ENCODE measurements around the gene ADORA2B. TPM values are rescaled to one million over a fixed set of nuclear protein-coding genes. Genes with fewer than 3 reads are reported as not detected.

The ADORA2B gene
- total and polyA plus RNA-seq, 2 of the 8 experiments (the other 6 are each of a cell fraction or from before 2014, with no cell fraction given), result 2.6 to 8.2 TPM

DNA sequence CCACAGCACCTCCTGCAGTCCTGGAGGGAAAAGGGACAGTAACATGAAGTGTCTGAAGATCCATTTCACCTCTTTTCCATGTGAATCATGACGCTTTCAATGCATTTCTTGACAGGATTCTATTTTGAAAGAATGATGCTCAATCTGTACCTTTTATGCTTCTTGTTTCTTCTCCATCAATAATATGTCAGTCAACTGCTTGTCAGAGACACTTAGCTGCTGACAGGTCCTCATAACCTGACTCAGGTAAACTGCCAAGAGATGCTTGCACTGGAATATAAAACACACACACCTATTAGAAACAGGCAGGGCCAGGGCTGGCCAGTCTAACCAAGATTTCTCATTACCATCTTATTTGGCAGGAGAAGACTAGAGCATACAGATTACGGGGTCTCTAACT lies 33.0 kb downstream of the ADORA2B start:
- WGBS, 2 experiments (ENCODE audit: extremely low coverage in 1 of 2, insufficient coverage in 1 of 2, insufficient read length in 1 of 2, insufficient replicate concordance in 2 of 2, low coverage in 1 of 2, low lambda C conversion rate in 2 of 2, missing lambda C conversion rate in 1 of 2), result 93% methylated on average over 2 of the region's 2 CpGs; no CpG with 5 or more reads in 1 of the 2 experiments
- Histone ChIP-seq H3K4me1 (replicated peaks in 1 of 4; ENCODE audit: control insufficient read depth in 3 of 4, insufficient read depth in 4 of 4, low read length in 3 of 4) (no peaks in the 10 kb centered on the region), H2BK12ac (ENCODE audit: low read depth, low read length) (no peak overlapping the region), H3K79me2 (ENCODE audit: control insufficient read depth in 1 of 2, insufficient read depth in 2 of 2, low read length in 2 of 2) (no peaks in the 10 kb centered on the region), H3K36me3 (ENCODE audit: control insufficient read depth in 2 of 4, insufficient read depth in 4 of 4, low read length in 3 of 4) (peaks cover 2 to 40% (median 21%) of the 10 kb centered on the region in 4 experiments; a peak in 7 of 8 replicates), H3K4me3 (ENCODE audit: extremely low read depth in 1 of 4, insufficient read depth in 2 of 4, low read depth in 3 of 4, low read length in 4 of 4) (no peak overlapping the region), H2BK15ac (ENCODE audit: low read length) (no peak overlapping the region), H3K4me2 (ENCODE audit: insufficient read depth in 1 of 2, low read depth in 2 of 2, low read length in 2 of 2) (no peak overlapping the region), H2AK5ac (ENCODE audit: low read depth, low read length) (no peak overlapping the region), H4K8ac (ENCODE audit: extremely low read depth, insufficient read depth, low read length) (no peak overlapping the region), H2BK5ac (ENCODE audit: low read depth, low read length) (no peak overlapping the region), H3K18ac (ENCODE audit: extremely low read depth, low read length) (no peak overlapping the region), H2BK20ac (ENCODE audit: low read length) (no peak overlapping the region), H3K27me3 (replicated peaks in 1 of 4; ENCODE audit: control insufficient read depth in 3 of 4, extremely low read depth in 1 of 4, insufficient read depth in 3 of 4, low read length in 3 of 4) (no peaks in the 10 kb centered on the region), H4K20me1 (replicated peaks in 1 of 2; ENCODE audit: control insufficient read depth in 1 of 2, insufficient read depth in 2 of 2, low read length in 2 of 2) (peaks cover 0 to 3% of the 10 kb centered on the region in 2 experiments), H2AFZ (ENCODE audit: low read length) (no peak overlapping the region), H4K5ac (ENCODE audit: insufficient read length, low read depth, low read length) (no peak overlapping the region), H3K79me1 (ENCODE audit: low read depth, low read length) (no peaks in the 10 kb centered on the region), H3K27ac (ENCODE audit: low read depth, low read length) (no peak overlapping the region), H3K56ac (replicated peaks; ENCODE audit: insufficient read length, low read depth, low read length) (no peak overlapping the region), H3K23ac (ENCODE audit: insufficient read length) (no peak overlapping the region), H3K4ac (replicated peaks; ENCODE audit: insufficient read length, low read depth, low read length) (no peak overlapping the region), H3K14ac (ENCODE audit: insufficient read length) (no peak overlapping the region), H4K91ac (replicated peaks; ENCODE audit: insufficient read length, low read length) (no peak overlapping the region), H3K9ac (replicated peaks in 1 of 4; ENCODE audit: extremely low read depth in 1 of 4, low read depth in 3 of 4, low read length in 3 of 4) (no peak overlapping the region), H3K9me3 (ENCODE audit: insufficient read depth in 2 of 2, low read depth in 1 of 2, low read length in 1 of 2) (peaks cover 4 to 9% of the 10 kb centered on the region in 2 experiments; a peak in 2 of 4 replicates), H3K23me2 (ENCODE audit: low read depth, low read length) (no peaks in the 10 kb centered on the region), H2BK120ac (replicated peaks; ENCODE audit: low read depth, low read length) (no peak overlapping the region)
- no peak for FAIRE-seq
- ChIA-PET POLR2A (ENCODE audit: partially characterized antibody) (interaction anchor here (0.6 to 1.2 kb wide), 2 partner anchors 9 to 132 kb away, joined by 3 read pairs; no protein-coding TSS in a partner anchor), CTCF (ENCODE audit: partially characterized antibody) (no interaction called here)
- no peak for DNase-seq (ENCODE audit: low read depth in 1 of 2, low spot score in 2 of 2)
- no peak for TF ChIP-seq NRF1 (IDR thresholded peaks at IDR 0.05; ENCODE audit: low read depth, low read length)
- TF ChIP-seq MAFK (IDR thresholded peaks at IDR 0.05; ENCODE audit: low read depth, low read length), result no peak
- no peak for TF ChIP-seq TAF7 (optimal IDR thresholded peaks at IDR 0.05; ENCODE audit: borderline replicate concordance, low read depth, low read length)
- no peak for TF ChIP-seq BACH1 (IDR thresholded peaks at IDR 0.05; ENCODE audit: low read length)
- TF ChIP-seq SIRT6 (IDR thresholded peaks at IDR 0.05; ENCODE audit: low read length), result no peak
- TF ChIP-seq, protein P1, sequence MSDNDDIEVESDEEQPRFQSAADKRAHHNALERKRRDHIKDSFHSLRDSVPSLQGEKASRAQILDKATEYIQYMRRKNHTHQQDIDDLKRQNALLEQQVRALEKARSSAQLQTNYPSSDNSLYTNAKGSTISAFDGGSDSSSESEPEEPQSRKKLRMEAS (IDR thresholded peaks at IDR 0.05), result no peak
- no peak for TF ChIP-seq BRCA1 (IDR thresholded peaks at IDR 0.05; ENCODE audit: low read depth, low read length)
- TF ChIP-seq ZNF274 (IDR thresholded peaks at IDR 0.05; ENCODE audit: borderline replicate concordance, extremely low read depth, low read length), result no peak
- no peak for TF ChIP-seq POU5F1 (IDR thresholded peaks at IDR 0.05; ENCODE audit: low read depth, low read length)
- TF ChIP-seq RXRA (IDR thresholded peaks at IDR 0.05; ENCODE audit: insufficient read depth, low read depth, low read length), result no peak
- no peak for TF ChIP-seq SIX5 (IDR thresholded peaks at IDR 0.05; ENCODE audit: low read depth, low read length)
- no peak for TF ChIP-seq KDM1A (IDR thresholded peaks at IDR 0.05; ENCODE audit: borderline replicate concordance, low read length)
- TF ChIP-seq, protein P2, sequence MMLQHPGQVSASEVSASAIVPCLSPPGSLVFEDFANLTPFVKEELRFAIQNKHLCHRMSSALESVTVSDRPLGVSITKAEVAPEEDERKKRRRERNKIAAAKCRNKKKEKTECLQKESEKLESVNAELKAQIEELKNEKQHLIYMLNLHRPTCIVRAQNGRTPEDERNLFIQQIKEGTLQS (IDR thresholded peaks at IDR 0.05; ENCODE audit: insufficient read depth, low read depth, low read length), result no peak
- no peak for TF ChIP-seq FOSL1 (IDR thresholded peaks at IDR 0.05; ENCODE audit: insufficient read depth, low read depth, low read length)
- TF ChIP-seq BCL11A (IDR thresholded peaks at IDR 0.05; ENCODE audit: low read depth in 2 of 2, low read length in 2 of 2), result no peak
